GM12878 (cell line): ENCODE results near the gene ADAM15. TPM values are rescaled to one million over a fixed set of nuclear protein-coding genes. Genes with fewer than 3 reads are reported as not detected.
A peak's percentile ranks its signal among the peaks of the same experiment; 100 is the strongest.

ENCODE experiments used
- ATAC-seq: fragments of 200-7000 bp; cut with Tn5 transposase; 3 replicates; pipeline ENCODE4 v1.9.1; 2020; ENCODE audit warnings: mild to moderate bottlenecking, moderate library complexity
- BruUV-seq: library from RNA; stranded (reverse); fragments of 400-500 nt; replicated peaks from 2 replicates; lab custom pipeline; 2021; lab: Mats Ljungman, UMichigan
- CTCF ChIA-PET: fragments of 300-600 bp; sonication (Branson Sonifier 250); formaldehyde crosslinking; extraction: SDS; loops from one replicate; lab custom pipeline; 2021; ENCODE audit warnings: inconsistent platforms; lab: Yijun Ruan, JAX
- POLR2A ChIA-PET: fragments of 350-600 bp; formaldehyde crosslinking; extraction: SDS; loops from one replicate; lab custom pipeline; 2021; ENCODE audit warnings: inconsistent platforms; lab: Charles Lee
- RAD21 ChIA-PET: fragments of 300-600 bp; sonication (Branson Sonifier 250); formaldehyde crosslinking; loops from one replicate; lab custom pipeline; 2023; ENCODE audit warnings: antibody characterized with exemption; ENCODE audit not compliant: unreplicated experiment; lab: Charles Lee
- SMC1A ChIA-PET: fragments of 300-600 bp; sonication (Branson Sonifier 250); formaldehyde crosslinking; loops from one replicate; lab custom pipeline; 2023; ENCODE audit not compliant: unreplicated experiment, uncharacterized antibody; lab: Charles Lee
- DNase-seq: peaks from one replicate; pipeline ENCODE4 v3.0.0-alpha.2; 2011; ENCODE audit warnings: low read depth, low spot score
- FAIRE-seq: peaks from 3 replicates; lab custom pipeline; 2011; peaks lifted over from hg19 to GRCh38; lab: Jason Lieb, UNC
- H2AFZ ChIP-seq: 2 replicates; pipeline ENCODE4 v1.6.0; 2011; ENCODE audit warnings: low read depth, low read length, control low read depth; ENCODE audit not compliant: control insufficient read depth
- H3K27ac ChIP-seq: 2 replicates; pipeline ENCODE4 v1.5.1; 2011; ENCODE audit warnings: control low read depth; ENCODE audit not compliant: control insufficient read depth, insufficient read depth
- H3K27me3 ChIP-seq, 2 experiments: replicated peaks in 1 of 2; 2 replicates each; pipeline versions ENCODE4 v1.6.0 to v1.6.1; 2011; ENCODE audit warnings: low read length in 1 of 2; ENCODE audit not compliant: control insufficient read depth in 2 of 2, insufficient read depth in 2 of 2
- H3K36me3 ChIP-seq, 2 experiments: 2 replicates each; pipeline ENCODE4 v1.5.1; 2011; ENCODE audit warnings: low read length in 1 of 2; ENCODE audit not compliant: control insufficient read depth in 2 of 2, insufficient read depth in 2 of 2
- H3K4me1 ChIP-seq: 2 replicates; pipeline ENCODE4 v1.6.1; 2011; ENCODE audit warnings: mild to moderate bottlenecking, low read length, moderate library complexity, mixed read lengths; ENCODE audit not compliant: control insufficient read depth, insufficient read depth
- H3K4me2 ChIP-seq: 2 replicates; pipeline ENCODE4 v1.6.0; 2011; ENCODE audit warnings: control low read depth; ENCODE audit not compliant: control insufficient read depth, insufficient read depth
- H3K4me3 ChIP-seq: fragments of 200-600 bp; sonication (generic); 2 replicates; pipeline ENCODE4 v1.5.1; 2016
- H3K79me2 ChIP-seq: 2 replicates; pipeline ENCODE4 v1.6.0; 2011; ENCODE audit warnings: low read length; ENCODE audit not compliant: control insufficient read depth, insufficient read depth
- H3K9ac ChIP-seq: 2 replicates; pipeline ENCODE4 v1.8.0; 2011; ENCODE audit warnings: low read length, control low read depth, mixed read lengths; ENCODE audit not compliant: control insufficient read depth, insufficient read depth
- H3K9me3 ChIP-seq: replicated peaks from 3 replicates; pipeline ENCODE4 v1.5.1; 2011; ENCODE audit warnings: mild to moderate bottlenecking, low read length; ENCODE audit not compliant: control insufficient read depth, insufficient read depth
- H4K20me1 ChIP-seq: 2 replicates; pipeline ENCODE4 v1.6.0; 2011; ENCODE audit not compliant: control insufficient read depth, insufficient read depth
- ESRRA ChIP-seq: IDR thresholded peaks from 2 replicates; pipeline ENCODE4 v1.6.1; 2012; ENCODE audit warnings: mild to moderate bottlenecking, low read length, improper control_type of control experiment
- IKZF1 ChIP-seq: fragments of 450-650 bp; conservative IDR thresholded peaks from 2 replicates; pipeline ENCODE4 v1.6.1; 2017; ENCODE audit warnings: antibody characterized with exemption, mild to moderate bottlenecking
- IKZF2 ChIP-seq, 2 experiments: fragments of 450-650 bp; IDR thresholded peaks; 2 replicates each; pipeline ENCODE4 v1.6.1; 2017; ENCODE audit warnings: mild to moderate bottlenecking in 2 of 2, moderate library complexity in 2 of 2
- KAT2A ChIP-seq: conservative IDR thresholded peaks from 2 replicates; pipeline ENCODE4 v1.6.1; 2011; ENCODE audit warnings: low read depth, low read length; ENCODE audit not compliant: control insufficient read depth
- LARP7 ChIP-seq: fragments of 450-650 bp; IDR thresholded peaks from 2 replicates; pipeline ENCODE4 v1.6.1; 2017; ENCODE audit warnings: mild to moderate bottlenecking
- MEF2B ChIP-seq: fragments of 450-650 bp; IDR thresholded peaks from 2 replicates; pipeline ENCODE4 v1.6.1; 2018; ENCODE audit warnings: mild to moderate bottlenecking, moderate library complexity; ENCODE audit not compliant: partially characterized antibody, poor library complexity, severe bottlenecking
- SMAD5 ChIP-seq: IDR thresholded peaks from 2 replicates; pipeline ENCODE4 v1.6.1; 2016; ENCODE audit warnings: antibody characterized with exemption, low read depth
- SMARCA5 ChIP-seq: fragments of 450-650 bp; IDR thresholded peaks from 2 replicates; pipeline ENCODE4 v1.6.1; 2017; ENCODE audit warnings: mild to moderate bottlenecking
- ZNF217 ChIP-seq: fragments of 450-650 bp; IDR thresholded peaks from 2 replicates; pipeline ENCODE4 v1.6.1; 2017; ENCODE audit warnings: antibody characterized with exemption, mild to moderate bottlenecking
- ZNF622 ChIP-seq: fragments of 450-650 bp; IDR thresholded peaks from 2 replicates; pipeline ENCODE4 v1.6.1; 2017; ENCODE audit warnings: mild to moderate bottlenecking, inconsistent platforms
- WGBS: methylation state at CpG from one replicate; pipeline ENCODE4 v1.1.6; 2016; ENCODE audit warnings: low lambda C conversion rate; ENCODE audit not compliant: insufficient replicate concordance, insufficient coverage; ENCODE audit errors: missing lambda C conversion rate; 5-methylcytosine and 5-hydroxymethylcytosine counted together
- in situ Hi-C: fragments of 300-500 bp; cut with MboI; formaldehyde crosslinking; loops from 9 replicates; pipeline ENCODE4 v1.14.3; 2018; ENCODE audit warnings: mixed read lengths
- intact Hi-C: fragments of 100-400 bp; cut with micrococcal nuclease; formaldehyde crosslinking; loops from one replicate; pipeline ENCODE4 v1.14.2; 2022; ENCODE audit not compliant: unreplicated experiment
- polyA plus RNA-seq, 11 experiments: library from polyadenylated mRNA; depleted of rRNA in 4 of 11; unstranded in 6 of 11; stranded (reverse) in 5 of 11; fragments of >200 nt; fragmentation: Nextera tagmentation in 4 of 11; fragmentation: Illumina TruSeq in 1 of 11; extraction: Ambion mirVana in 4 of 11; extraction: Trizol in 1 of 11; gene quantifications; 1 replicate in 1 of 11; 2 replicates in 10 of 11; pipeline versions ENCODE4 v1.2.1 to v1.2.3, GENCODE V29; 2011 to 2016; ENCODE audit warnings: inconsistent platforms in 2 of 11, missing spikeins in 2 of 11, low read depth in 1 of 11
- total RNA-seq, 4 experiments: library from RNA; depleted of rRNA in 3 of 4; stranded (reverse); fragments of >200 nt in 3 of 4; fragmentation: Illumina TruSeq in 1 of 4; extraction: Trizol in 1 of 4; gene quantifications; 2 replicates each; pipeline versions ENCODE4 v1.2.1 to v1.2.3, GENCODE V29; 2013 to 2021
- TF ChIP-seq, protein P1 (sequence below), 3 experiments: IDR thresholded peaks in 2 of 3; conservative IDR thresholded peaks in 1 of 3; 2 replicates each; pipeline ENCODE4 v1.5.1; 2011; ENCODE audit warnings: low read depth in 3 of 3, low read length in 3 of 3, mild to moderate bottlenecking in 3 of 3, control low read depth in 2 of 3, moderate library complexity in 2 of 3, inconsistent platforms in 1 of 3, mixed read lengths in 1 of 3; ENCODE audit not compliant: control insufficient read depth in 2 of 3, insufficient read depth in 1 of 3; ENCODE audit errors: extremely low read depth in 1 of 3
- TF ChIP-seq, protein P2 (sequence below): fragments of 150-350 bp; IDR thresholded peaks from 2 replicates; pipeline ENCODE4 v1.6.1; 2014; ENCODE audit warnings: mild to moderate bottlenecking, low read depth, low read length
- TF ChIP-seq, protein P3 (sequence below): IDR thresholded peaks from 2 replicates; pipeline ENCODE4 v1.6.1; 2012; ENCODE audit warnings: low read depth, low read length, improper control_type of control experiment
- TF ChIP-seq, protein P4 (sequence below): fragments of 450-650 bp; IDR thresholded peaks from 2 replicates; pipeline ENCODE4 v1.6.1; 2016; ENCODE audit warnings: mild to moderate bottlenecking, moderate library complexity, borderline replicate concordance

Gene ADAM15
- total and polyA plus RNA-seq, 10 of the 15 experiments (the other 5 are each of a cell fraction or from before 2014, with no cell fraction given), result 0.29 to 38.8 (median 14.7) TPM

DNA sequence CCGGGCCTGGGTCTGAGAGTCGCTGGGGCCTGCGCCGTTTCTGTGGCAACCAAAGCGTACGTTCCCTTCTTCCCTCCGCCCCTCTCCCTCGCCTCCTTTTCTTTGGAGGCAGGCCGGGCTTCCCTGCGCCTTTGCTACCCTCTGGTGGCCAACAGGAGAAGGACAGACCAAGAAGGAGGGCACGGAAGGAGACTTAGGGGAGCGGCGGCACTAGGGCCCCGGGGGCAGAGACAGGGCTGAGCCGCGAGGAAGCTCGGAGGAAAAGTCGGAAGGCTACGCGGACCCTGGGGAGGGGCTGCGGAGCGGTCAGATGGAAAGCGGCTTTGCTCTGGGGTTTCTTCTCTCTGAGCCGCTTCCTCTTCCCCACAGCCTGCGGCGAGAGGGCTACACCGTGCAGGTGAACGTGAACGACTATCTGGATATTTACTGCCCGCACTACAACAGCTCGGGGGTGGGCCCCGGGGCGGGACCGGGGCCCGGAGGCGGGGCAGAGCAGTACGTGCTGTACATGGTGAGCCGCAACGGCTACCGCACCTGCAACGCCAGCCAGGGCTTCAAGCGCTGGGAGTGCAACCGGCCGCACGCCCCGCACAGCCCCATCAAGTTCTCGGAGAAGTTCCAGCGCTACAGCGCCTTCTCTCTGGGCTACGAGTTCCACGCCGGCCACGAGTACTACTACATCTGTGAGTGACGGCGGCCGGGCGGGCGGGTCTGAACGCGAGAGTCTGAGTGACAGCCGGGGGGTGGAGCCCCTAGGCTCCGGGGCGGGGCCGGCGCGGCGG is 33.8 kb downstream of the ADAM15 start:
- ChIA-PET POLR2A (interaction anchor here (0.7 to 2.0 kb wide), 15 partner anchors 14 to 133 kb away, joined by 3 to 12 read pairs (median 4); partner anchors contain the start of genes ADAM15, CKS1B, DPM3 and EFNA4), CTCF (interaction anchor here (0.6 to 5.5 kb wide), 54 partner anchors 9 to 903 kb away, joined by 3 to 195 read pairs (median 5); partner anchors contain the start of genes ADAM15, CKS1B, EFNA4 and FLAD1), SMC1A (interaction anchor here (0.6 to 2.9 kb wide), 17 partner anchors 10 to 415 kb away, joined by 3 to 17 read pairs (median 4); partner anchors contain the start of genes EFNA4 and KRTCAP2), RAD21 (interaction anchor here (0.7 to 3.0 kb wide), 39 partner anchors 10 to 606 kb away, joined by 3 to 63 read pairs (median 4); partner anchors contain the start of genes ADAM15, CKS1B, EFNA4 and FLAD1)
- no peaks in the 10 kb centered on the region for H3K79me2 ChIP-seq
- DNase-seq (peak; percentile 72), ATAC-seq (peak; percentile 90), FAIRE-seq (peak; percentile 96)
- peak overlapping the region; percentile 97 for H2AFZ ChIP-seq
- peaks cover 33% of the 10 kb centered on the region for H3K4me1 ChIP-seq
- intact Hi-C loops, result loop anchor here (1.0 to 10.0 kb wide), 4 partner anchors 22 to 600 kb away; partner anchors contain the start of genes EFNA4 and UBE2Q1
- H3K27ac ChIP-seq, result peak overlapping the region; percentile 72
- in situ Hi-C loops, result no loop called here
- H3K4me2 ChIP-seq, result peak overlapping the region; percentile 79
- H3K4me3 ChIP-seq, result peak overlapping the region; percentile 72
- H3K9ac ChIP-seq, result peak overlapping the region; percentile 63
- BruUV-seq, result no TSS peak
- WGBS, result 2% methylated on average over 67 of the region's 67 CpGs
- H3K36me3 ChIP-seq, result no peaks in the 10 kb centered on the region
- H3K27me3 ChIP-seq, result peaks cover 17 to 23% of the 10 kb centered on the region in 2 experiments
- no peaks in the 10 kb centered on the region for H4K20me1 ChIP-seq
- no peaks in the 10 kb centered on the region for H3K9me3 ChIP-seq
- no peak for TF ChIP-seq KAT2A
- TF ChIP-seq, protein P1, sequence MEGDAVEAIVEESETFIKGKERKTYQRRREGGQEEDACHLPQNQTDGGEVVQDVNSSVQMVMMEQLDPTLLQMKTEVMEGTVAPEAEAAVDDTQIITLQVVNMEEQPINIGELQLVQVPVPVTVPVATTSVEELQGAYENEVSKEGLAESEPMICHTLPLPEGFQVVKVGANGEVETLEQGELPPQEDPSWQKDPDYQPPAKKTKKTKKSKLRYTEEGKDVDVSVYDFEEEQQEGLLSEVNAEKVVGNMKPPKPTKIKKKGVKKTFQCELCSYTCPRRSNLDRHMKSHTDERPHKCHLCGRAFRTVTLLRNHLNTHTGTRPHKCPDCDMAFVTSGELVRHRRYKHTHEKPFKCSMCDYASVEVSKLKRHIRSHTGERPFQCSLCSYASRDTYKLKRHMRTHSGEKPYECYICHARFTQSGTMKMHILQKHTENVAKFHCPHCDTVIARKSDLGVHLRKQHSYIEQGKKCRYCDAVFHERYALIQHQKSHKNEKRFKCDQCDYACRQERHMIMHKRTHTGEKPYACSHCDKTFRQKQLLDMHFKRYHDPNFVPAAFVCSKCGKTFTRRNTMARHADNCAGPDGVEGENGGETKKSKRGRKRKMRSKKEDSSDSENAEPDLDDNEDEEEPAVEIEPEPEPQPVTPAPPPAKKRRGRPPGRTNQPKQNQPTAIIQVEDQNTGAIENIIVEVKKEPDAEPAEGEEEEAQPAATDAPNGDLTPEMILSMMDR (IDR thresholded peaks at IDR 0.05 in 2 of 3, conservative IDR thresholded peaks at IDR 0.05 in 1 of 3; ENCODE audit: control insufficient read depth in 2 of 3, extremely low read depth in 1 of 3, insufficient read depth in 1 of 3, low read depth in 3 of 3, low read length in 3 of 3), result peak; percentile 90 to 99 (median 95)
- TF ChIP-seq LARP7, result peak; percentile 24
- TF ChIP-seq, protein P2, sequence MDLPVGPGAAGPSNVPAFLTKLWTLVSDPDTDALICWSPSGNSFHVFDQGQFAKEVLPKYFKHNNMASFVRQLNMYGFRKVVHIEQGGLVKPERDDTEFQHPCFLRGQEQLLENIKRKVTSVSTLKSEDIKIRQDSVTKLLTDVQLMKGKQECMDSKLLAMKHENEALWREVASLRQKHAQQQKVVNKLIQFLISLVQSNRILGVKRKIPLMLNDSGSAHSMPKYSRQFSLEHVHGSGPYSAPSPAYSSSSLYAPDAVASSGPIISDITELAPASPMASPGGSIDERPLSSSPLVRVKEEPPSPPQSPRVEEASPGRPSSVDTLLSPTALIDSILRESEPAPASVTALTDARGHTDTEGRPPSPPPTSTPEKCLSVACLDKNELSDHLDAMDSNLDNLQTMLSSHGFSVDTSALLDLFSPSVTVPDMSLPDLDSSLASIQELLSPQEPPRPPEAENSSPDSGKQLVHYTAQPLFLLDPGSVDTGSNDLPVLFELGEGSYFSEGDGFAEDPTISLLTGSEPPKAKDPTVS, result no peak
- no peak for TF ChIP-seq ZNF622
- peak; percentile 58 for TF ChIP-seq MEF2B
- TF ChIP-seq ZNF217, result no peak
- TF ChIP-seq, protein P3, sequence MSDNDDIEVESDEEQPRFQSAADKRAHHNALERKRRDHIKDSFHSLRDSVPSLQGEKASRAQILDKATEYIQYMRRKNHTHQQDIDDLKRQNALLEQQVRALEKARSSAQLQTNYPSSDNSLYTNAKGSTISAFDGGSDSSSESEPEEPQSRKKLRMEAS, result no peak; the same call in 1 of the 2 replicates
- no peak for TF ChIP-seq ESRRA
- TF ChIP-seq, protein P4, sequence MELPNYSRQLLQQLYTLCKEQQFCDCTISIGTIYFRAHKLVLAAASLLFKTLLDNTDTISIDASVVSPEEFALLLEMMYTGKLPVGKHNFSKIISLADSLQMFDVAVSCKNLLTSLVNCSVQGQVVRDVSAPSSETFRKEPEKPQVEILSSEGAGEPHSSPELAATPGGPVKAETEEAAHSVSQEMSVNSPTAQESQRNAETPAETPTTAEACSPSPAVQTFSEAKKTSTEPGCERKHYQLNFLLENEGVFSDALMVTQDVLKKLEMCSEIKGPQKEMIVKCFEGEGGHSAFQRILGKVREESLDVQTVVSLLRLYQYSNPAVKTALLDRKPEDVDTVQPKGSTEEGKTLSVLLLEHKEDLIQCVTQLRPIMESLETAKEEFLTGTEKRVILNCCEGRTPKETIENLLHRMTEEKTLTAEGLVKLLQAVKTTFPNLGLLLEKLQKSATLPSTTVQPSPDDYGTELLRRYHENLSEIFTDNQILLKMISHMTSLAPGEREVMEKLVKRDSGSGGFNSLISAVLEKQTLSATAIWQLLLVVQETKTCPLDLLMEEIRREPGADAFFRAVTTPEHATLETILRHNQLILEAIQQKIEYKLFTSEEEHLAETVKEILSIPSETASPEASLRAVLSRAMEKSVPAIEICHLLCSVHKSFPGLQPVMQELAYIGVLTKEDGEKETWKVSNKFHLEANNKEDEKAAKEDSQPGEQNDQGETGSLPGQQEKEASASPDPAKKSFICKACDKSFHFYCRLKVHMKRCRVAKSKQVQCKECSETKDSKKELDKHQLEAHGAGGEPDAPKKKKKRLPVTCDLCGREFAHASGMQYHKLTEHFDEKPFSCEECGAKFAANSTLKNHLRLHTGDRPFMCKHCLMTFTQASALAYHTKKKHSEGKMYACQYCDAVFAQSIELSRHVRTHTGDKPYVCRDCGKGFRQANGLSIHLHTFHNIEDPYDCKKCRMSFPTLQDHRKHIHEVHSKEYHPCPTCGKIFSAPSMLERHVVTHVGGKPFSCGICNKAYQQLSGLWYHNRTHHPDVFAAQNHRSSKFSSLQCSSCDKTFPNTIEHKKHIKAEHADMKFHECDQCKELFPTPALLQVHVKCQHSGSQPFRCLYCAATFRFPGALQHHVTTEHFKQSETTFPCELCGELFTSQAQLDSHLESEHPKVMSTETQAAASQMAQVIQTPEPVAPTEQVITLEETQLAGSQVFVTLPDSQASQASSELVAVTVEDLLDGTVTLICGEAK, result peak; percentile 42; the same call in 1 of the 2 replicates
- peak; percentile 74 to 84 for TF ChIP-seq IKZF2 (IDR thresholded peaks at IDR 0.05)
- peak; percentile 83 for TF ChIP-seq IKZF1
- TF ChIP-seq SMAD5, result no peak
- TF ChIP-seq SMARCA5, result peak; percentile 50; the same call in 1 of the 2 replicates
